Left kidney (tissue), 2 donors: ENCODE results near the gene BANK1. TPM values are rescaled to one million over a fixed set of nuclear protein-coding genes. Genes with fewer than 3 reads are reported as not detected.

ENCODE experiments used
- DNase-seq: peaks from one replicate; pipeline ENCODE4 v3.0.0-alpha.2; 2013
- polyA plus RNA-seq: library from polyadenylated mRNA; unstranded; fragments of 120-200 nt; gene quantifications from one replicate; pipeline ENCODE4 v1.2.1, GENCODE V29; 2013; ENCODE audit not compliant: insufficient read length

BANK1 gene
- polyA plus RNA-seq, 1 donor, result 2.8 TPM

- DNase-seq, result no peak
Measured at GRCh38 chr4:101813604-101814003, 23.1 kb downstream of the BANK1 start.

GRCh38 chr4:101818362-101818761 lies 27.8 kb downstream of the BANK1 start:
- no peak for DNase-seq

- DNase-seq, result no peak
Measured at GRCh38 chr4:101823864-101824263, 33.3 kb downstream of the BANK1 start.

- no peak for DNase-seq
Measured at GRCh38 chr4:101824500-101824899, 34.0 kb downstream of the BANK1 start.

GRCh38 chr4:101825953-101826352 lies 35.4 kb downstream of the BANK1 start:
- DNase-seq, result no peak

GRCh38 chr4:101831816-101832215 lies 41.3 kb downstream of the BANK1 start:
- DNase-seq, result no peak

- DNase-seq, result no peak
Measured at GRCh38 chr4:101833480-101833879, 43.0 kb downstream of the BANK1 start.

- no peak for DNase-seq
Measured at GRCh38 chr4:101835121-101835904, 44.8 kb downstream of the BANK1 start.

- no peak for DNase-seq
Measured at GRCh38 chr4:101843054-101843453, 52.5 kb downstream of the BANK1 start.

GRCh38 chr4:101846550-101846949 lies 56.0 kb downstream of the BANK1 start:
- no peak for DNase-seq

- no peak for DNase-seq
Measured at GRCh38 chr4:101850698-101851097, 60.2 kb downstream of the BANK1 start.

GRCh38 chr4:101851672-101852071 lies 61.1 kb downstream of the BANK1 start:
- no peak for DNase-seq

GRCh38 chr4:101853028-101853427 lies 62.5 kb downstream of the BANK1 start:
- DNase-seq, result no peak

GRCh38 chr4:101853691-101854090 lies 63.2 kb downstream of the BANK1 start:
- DNase-seq, result no peak

- DNase-seq, result no peak
Measured at GRCh38 chr4:101855239-101855638, 64.7 kb downstream of the BANK1 start.

GRCh38 chr4:101856149-101856548 lies 65.6 kb downstream of the BANK1 start:
- no peak for DNase-seq

- no peak for DNase-seq
Measured at GRCh38 chr4:101857176-101857575, 66.6 kb downstream of the BANK1 start.

GRCh38 chr4:101858641-101859040 lies 68.1 kb downstream of the BANK1 start:
- no peak for DNase-seq

- no peak for DNase-seq
Measured at GRCh38 chr4:101862595-101862994, 72.1 kb downstream of the BANK1 start.

GRCh38 chr4:101864660-101865059 lies 74.1 kb downstream of the BANK1 start:
- DNase-seq, result no peak

- no peak for DNase-seq
Measured at GRCh38 chr4:101865501-101866062, 75.1 kb downstream of the BANK1 start.

- no peak for DNase-seq
Measured at GRCh38 chr4:101870874-101871273, 80.3 kb downstream of the BANK1 start.

- DNase-seq, result no peak
Measured at GRCh38 chr4:101871962-101872676, 81.6 kb downstream of the BANK1 start.
